ENCODE results near the gene SLIT3. TPM values are rescaled to one million over a fixed set of nuclear protein-coding genes. Genes with fewer than 3 reads are reported as not detected.

The SLIT3 gene
- total RNA-seq, 1 experiment from 2014 or later, result 0.44 TPM

DNA sequence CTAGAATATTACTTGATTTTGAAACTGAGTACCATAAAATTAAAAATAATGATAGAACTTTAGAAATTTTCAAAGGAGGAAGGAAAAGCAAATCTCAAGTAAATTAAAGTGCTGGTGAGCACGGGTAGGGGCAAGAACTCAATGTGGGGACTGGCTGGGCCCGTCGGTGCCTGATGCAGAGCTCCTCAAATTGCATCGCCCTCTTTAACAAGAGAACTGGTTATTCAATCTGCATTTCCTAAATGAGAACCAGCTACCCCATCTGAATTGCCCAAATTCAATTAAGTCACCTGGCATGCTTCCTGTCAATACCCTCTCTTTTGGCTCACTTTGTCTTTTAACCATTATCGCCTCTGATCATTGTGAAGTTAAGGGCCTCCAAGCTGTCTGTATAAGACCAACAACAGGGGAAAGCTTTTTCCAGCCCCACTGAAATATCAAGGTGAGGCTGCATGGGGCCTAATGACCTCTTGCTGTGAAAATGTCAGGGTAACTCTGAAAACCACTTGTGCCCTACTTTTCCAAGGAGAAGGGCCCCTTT lies 316.7 kb downstream of the SLIT3 start:
- Histone ChIP-seq H3K9me3 (ENCODE audit: low read length) (no peaks in the 10 kb centered on the region), H3K36me3 (ENCODE audit: low read depth, low read length) (no peaks in the 10 kb centered on the region), H4K20me1 (ENCODE audit: low read length) (no peaks in the 10 kb centered on the region), H3K4me2 (ENCODE audit: low read length) (no peak overlapping the region), H3K27ac (ENCODE audit: low read length) (no peak overlapping the region), H3K4me1 (ENCODE audit: insufficient read depth, low read length) (no peaks in the 10 kb centered on the region), H3K27me3 (ENCODE audit: low read length) (0 out of 2 replicates have a peak, but pooled peaks cover 12% of the 10 kb centered on the region), H3K79me2 (ENCODE audit: low read length) (no peaks in the 10 kb centered on the region), H3K4me3 (ENCODE audit: low read length) (no peak overlapping the region), H3F3A (ENCODE audit: low read length, unreplicated experiment) (no peaks in the 10 kb centered on the region), H3K9ac (ENCODE audit: low read length) (no peak overlapping the region), H3K9me2 (replicated peaks; ENCODE audit: low read length) (no peaks in the 10 kb centered on the region), H2AFZ (ENCODE audit: low read length) (no peak overlapping the region)
- ChIA-PET POLR2A (ENCODE audit: unreplicated experiment) (no interaction called here), CTCF (no interaction called here)
- ATAC-seq (no peak), DNase-seq (no peak)
- no peak for TF ChIP-seq EZH2phosphoT487 (IDR thresholded peaks at IDR 0.05; ENCODE audit: borderline replicate concordance, low read length)
- no TSS peak for BruUV-seq (replicated peaks)
- intact Hi-C loops (cut with micrococcal nuclease), result loop anchor here (10.0 kb wide), 1 partner anchor 211 kb away; no protein-coding TSS in a partner anchor

DNA sequence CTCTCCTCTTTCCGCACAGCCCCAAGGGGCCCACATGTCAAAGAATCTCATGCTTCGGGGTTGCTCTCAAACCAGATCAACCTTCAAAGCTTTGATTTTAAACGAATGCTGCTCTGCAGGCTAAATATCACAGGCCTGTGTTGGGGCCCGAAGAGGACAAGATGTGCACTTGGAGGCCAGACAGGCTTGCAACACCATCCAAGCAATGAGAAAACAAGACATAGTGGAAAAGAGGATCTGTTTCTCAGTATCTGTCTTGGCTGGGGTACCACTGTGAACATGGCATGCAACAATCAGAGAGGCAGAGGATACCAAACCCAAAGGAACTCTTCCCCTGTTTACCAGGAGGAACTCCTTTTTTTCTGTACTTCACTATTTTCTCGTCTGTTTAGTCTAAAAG lies 321.8 kb downstream of the SLIT3 start:
- POLR2A ChIA-PET (ENCODE audit: unreplicated experiment), result no interaction called here
- intact Hi-C loops (cut with micrococcal nuclease), result no loop called here
- CTCF ChIA-PET, result interaction anchor here (0.6 kb wide), 1 partner anchor 766 kb away, joined by 3 read pairs; no protein-coding TSS in a partner anchor

DNA sequence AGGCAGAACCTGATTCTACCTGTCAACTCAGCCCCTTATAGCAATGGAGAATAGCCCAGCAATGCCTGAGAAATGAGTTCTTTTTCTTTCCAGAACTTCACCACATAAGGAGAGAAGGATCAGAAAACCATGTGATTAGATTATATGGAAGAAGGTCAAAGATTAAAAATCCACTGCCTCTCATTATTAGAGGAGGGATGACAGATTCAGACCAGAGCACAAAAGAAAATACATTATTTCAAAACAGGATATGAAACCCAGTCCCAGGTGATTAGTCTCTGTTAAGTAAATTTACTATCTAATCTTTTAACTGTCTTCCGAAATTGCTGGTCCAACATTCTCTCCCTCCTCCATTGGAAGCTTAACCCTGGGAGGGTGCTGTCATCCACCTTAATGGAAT lies 322.4 kb downstream of the SLIT3 start:
- no peaks in the 10 kb centered on the region for H3K9me3 ChIP-seq (ENCODE audit: low read length)
- CTCF ChIA-PET, result interaction anchor here (0.6 kb wide), 1 partner anchor 765 kb away, joined by 3 read pairs; no protein-coding TSS in a partner anchor
- no peak for DNase-seq
- no peaks in the 10 kb centered on the region for H3K27me3 ChIP-seq (ENCODE audit: low read length)
- no peak overlapping the region for H3K27ac ChIP-seq (ENCODE audit: low read length)
- H3K9ac ChIP-seq (ENCODE audit: low read length), result no peak overlapping the region
- H3K4me2 ChIP-seq (ENCODE audit: low read length), result no peak overlapping the region
- no peak for ATAC-seq
- no peak overlapping the region for H2AFZ ChIP-seq (ENCODE audit: low read length)
- H3K79me2 ChIP-seq (ENCODE audit: low read length), result no peaks in the 10 kb centered on the region
- 0 out of 2 replicates have a peak, but pooled peaks cover 7% of the 10 kb centered on the region for H3K4me1 ChIP-seq (ENCODE audit: insufficient read depth, low read length)
- no TSS peak for BruUV-seq (replicated peaks)
- TF ChIP-seq EZH2phosphoT487 (IDR thresholded peaks at IDR 0.05; ENCODE audit: borderline replicate concordance, low read length) (no peak), EZH2 (IDR thresholded peaks at IDR 0.05; ENCODE audit: low read length, unreplicated experiment) (no peak)
- TF ChIP-seq, protein P1, sequence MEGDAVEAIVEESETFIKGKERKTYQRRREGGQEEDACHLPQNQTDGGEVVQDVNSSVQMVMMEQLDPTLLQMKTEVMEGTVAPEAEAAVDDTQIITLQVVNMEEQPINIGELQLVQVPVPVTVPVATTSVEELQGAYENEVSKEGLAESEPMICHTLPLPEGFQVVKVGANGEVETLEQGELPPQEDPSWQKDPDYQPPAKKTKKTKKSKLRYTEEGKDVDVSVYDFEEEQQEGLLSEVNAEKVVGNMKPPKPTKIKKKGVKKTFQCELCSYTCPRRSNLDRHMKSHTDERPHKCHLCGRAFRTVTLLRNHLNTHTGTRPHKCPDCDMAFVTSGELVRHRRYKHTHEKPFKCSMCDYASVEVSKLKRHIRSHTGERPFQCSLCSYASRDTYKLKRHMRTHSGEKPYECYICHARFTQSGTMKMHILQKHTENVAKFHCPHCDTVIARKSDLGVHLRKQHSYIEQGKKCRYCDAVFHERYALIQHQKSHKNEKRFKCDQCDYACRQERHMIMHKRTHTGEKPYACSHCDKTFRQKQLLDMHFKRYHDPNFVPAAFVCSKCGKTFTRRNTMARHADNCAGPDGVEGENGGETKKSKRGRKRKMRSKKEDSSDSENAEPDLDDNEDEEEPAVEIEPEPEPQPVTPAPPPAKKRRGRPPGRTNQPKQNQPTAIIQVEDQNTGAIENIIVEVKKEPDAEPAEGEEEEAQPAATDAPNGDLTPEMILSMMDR (conservative IDR thresholded peaks at IDR 0.05; ENCODE audit: low read depth, low read length), result no peak
- POLR2A ChIA-PET (ENCODE audit: unreplicated experiment), result no interaction called here
- H3K36me3 ChIP-seq (ENCODE audit: low read depth, low read length), result no peaks in the 10 kb centered on the region
- no peaks in the 10 kb centered on the region for H4K20me1 ChIP-seq (ENCODE audit: low read length)
- H3K4me3 ChIP-seq (ENCODE audit: low read length), result no peak overlapping the region
- intact Hi-C loops (cut with micrococcal nuclease), result no loop called here
- H3F3A ChIP-seq (ENCODE audit: low read length, unreplicated experiment), result no peaks in the 10 kb centered on the region
- H3K9me2 ChIP-seq (replicated peaks; ENCODE audit: low read length), result no peaks in the 10 kb centered on the region

More for the DNA sequence above, 321.8 kb downstream of the SLIT3 start:
- H3K79me2 ChIP-seq (ENCODE audit: low read length), result no peaks in the 10 kb centered on the region
- no TSS peak for BruUV-seq (replicated peaks)
- H3K9me2 ChIP-seq (replicated peaks; ENCODE audit: low read length), result no peaks in the 10 kb centered on the region
- ATAC-seq, result no peak
- H2AFZ ChIP-seq (ENCODE audit: low read length), result no peak overlapping the region
- no peak overlapping the region for H3K4me2 ChIP-seq (ENCODE audit: low read length)
- H3K27ac ChIP-seq (ENCODE audit: low read length), result no peak overlapping the region
- H4K20me1 ChIP-seq (ENCODE audit: low read length), result no peaks in the 10 kb centered on the region
- no peak overlapping the region for H3K9ac ChIP-seq (ENCODE audit: low read length)
- no peak for TF ChIP-seq EZH2 (IDR thresholded peaks at IDR 0.05; ENCODE audit: low read length, unreplicated experiment)
- no peak overlapping the region for H3K4me3 ChIP-seq (ENCODE audit: low read length)
- DNase-seq, result no peak
- H3K9me3 ChIP-seq (ENCODE audit: low read length), result no peaks in the 10 kb centered on the region
- no peaks in the 10 kb centered on the region for H3K27me3 ChIP-seq (ENCODE audit: low read length)
- 0 out of 2 replicates have a peak, but pooled peaks cover 7% of the 10 kb centered on the region for H3K4me1 ChIP-seq (ENCODE audit: insufficient read depth, low read length)
- H3K36me3 ChIP-seq (ENCODE audit: low read depth, low read length), result no peaks in the 10 kb centered on the region
- no peaks in the 10 kb centered on the region for H3F3A ChIP-seq (ENCODE audit: low read length, unreplicated experiment)

Data from PC-3 (cell line).